Measurements from ENCODE around the gene GRIK5.

GRCh38 chr19:42010245-42011126, 59.5 kb downstream of the GRIK5 start:
- TF ChIP-seq, protein P1, sequence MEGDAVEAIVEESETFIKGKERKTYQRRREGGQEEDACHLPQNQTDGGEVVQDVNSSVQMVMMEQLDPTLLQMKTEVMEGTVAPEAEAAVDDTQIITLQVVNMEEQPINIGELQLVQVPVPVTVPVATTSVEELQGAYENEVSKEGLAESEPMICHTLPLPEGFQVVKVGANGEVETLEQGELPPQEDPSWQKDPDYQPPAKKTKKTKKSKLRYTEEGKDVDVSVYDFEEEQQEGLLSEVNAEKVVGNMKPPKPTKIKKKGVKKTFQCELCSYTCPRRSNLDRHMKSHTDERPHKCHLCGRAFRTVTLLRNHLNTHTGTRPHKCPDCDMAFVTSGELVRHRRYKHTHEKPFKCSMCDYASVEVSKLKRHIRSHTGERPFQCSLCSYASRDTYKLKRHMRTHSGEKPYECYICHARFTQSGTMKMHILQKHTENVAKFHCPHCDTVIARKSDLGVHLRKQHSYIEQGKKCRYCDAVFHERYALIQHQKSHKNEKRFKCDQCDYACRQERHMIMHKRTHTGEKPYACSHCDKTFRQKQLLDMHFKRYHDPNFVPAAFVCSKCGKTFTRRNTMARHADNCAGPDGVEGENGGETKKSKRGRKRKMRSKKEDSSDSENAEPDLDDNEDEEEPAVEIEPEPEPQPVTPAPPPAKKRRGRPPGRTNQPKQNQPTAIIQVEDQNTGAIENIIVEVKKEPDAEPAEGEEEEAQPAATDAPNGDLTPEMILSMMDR (IDR thresholded peaks at IDR 0.05), result no peak
- TF ChIP-seq POLR2AphosphoS5 (IDR thresholded peaks at IDR 0.05) (no peak), POLR2A (IDR thresholded peaks at IDR 0.05) (no peak), EP300 (IDR thresholded peaks at IDR 0.05; ENCODE audit: low read depth) (no peak)
